ENCODE measurements around the gene PARP9. TPM values are rescaled to one million over a fixed set of nuclear protein-coding genes. Genes with fewer than 3 reads are reported as not detected.

The PARP9 gene
- total and polyA plus RNA-seq, 2 of the 8 experiments (the other 6 are each of a cell fraction or from before 2014, with no cell fraction given), result 3.7 to 4.5 TPM

GRCh38 chr3:122496508-122496907, 67.6 kb downstream of the PARP9 start (continued):
- TF ChIP-seq SIRT6 (IDR thresholded peaks at IDR 0.05; ENCODE audit: low read length), result no peak
